ENCODE data around the gene STK4.

- TF ChIP-seq, protein P1, sequence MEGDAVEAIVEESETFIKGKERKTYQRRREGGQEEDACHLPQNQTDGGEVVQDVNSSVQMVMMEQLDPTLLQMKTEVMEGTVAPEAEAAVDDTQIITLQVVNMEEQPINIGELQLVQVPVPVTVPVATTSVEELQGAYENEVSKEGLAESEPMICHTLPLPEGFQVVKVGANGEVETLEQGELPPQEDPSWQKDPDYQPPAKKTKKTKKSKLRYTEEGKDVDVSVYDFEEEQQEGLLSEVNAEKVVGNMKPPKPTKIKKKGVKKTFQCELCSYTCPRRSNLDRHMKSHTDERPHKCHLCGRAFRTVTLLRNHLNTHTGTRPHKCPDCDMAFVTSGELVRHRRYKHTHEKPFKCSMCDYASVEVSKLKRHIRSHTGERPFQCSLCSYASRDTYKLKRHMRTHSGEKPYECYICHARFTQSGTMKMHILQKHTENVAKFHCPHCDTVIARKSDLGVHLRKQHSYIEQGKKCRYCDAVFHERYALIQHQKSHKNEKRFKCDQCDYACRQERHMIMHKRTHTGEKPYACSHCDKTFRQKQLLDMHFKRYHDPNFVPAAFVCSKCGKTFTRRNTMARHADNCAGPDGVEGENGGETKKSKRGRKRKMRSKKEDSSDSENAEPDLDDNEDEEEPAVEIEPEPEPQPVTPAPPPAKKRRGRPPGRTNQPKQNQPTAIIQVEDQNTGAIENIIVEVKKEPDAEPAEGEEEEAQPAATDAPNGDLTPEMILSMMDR (conservative IDR thresholded peaks at IDR 0.05 in 1 of 2, IDR thresholded peaks at IDR 0.05 in 1 of 2; ENCODE audit: extremely low read depth in 1 of 2, insufficient read depth in 1 of 2, low read depth in 1 of 2, low read length in 2 of 2) = no peak
- no peak for TF ChIP-seq EZH2 (IDR thresholded peaks at IDR 0.05; ENCODE audit: borderline replicate concordance, low read length)
Observed at GRCh38 chr20:45012682-45013302, 46.5 kb downstream of the STK4 start.

Measured in mammary epithelial cell (primary cell).